ENCODE measurements around the gene NOC2L. TPM values are rescaled to one million over a fixed set of nuclear protein-coding genes. Genes with fewer than 3 reads are reported as not detected.

The NOC2L gene
- polyA plus RNA-seq, 1 donor (not counting 4 experiments of a cell fraction or from before 2014, with no cell fraction given): 51.8 TPM

DNA sequence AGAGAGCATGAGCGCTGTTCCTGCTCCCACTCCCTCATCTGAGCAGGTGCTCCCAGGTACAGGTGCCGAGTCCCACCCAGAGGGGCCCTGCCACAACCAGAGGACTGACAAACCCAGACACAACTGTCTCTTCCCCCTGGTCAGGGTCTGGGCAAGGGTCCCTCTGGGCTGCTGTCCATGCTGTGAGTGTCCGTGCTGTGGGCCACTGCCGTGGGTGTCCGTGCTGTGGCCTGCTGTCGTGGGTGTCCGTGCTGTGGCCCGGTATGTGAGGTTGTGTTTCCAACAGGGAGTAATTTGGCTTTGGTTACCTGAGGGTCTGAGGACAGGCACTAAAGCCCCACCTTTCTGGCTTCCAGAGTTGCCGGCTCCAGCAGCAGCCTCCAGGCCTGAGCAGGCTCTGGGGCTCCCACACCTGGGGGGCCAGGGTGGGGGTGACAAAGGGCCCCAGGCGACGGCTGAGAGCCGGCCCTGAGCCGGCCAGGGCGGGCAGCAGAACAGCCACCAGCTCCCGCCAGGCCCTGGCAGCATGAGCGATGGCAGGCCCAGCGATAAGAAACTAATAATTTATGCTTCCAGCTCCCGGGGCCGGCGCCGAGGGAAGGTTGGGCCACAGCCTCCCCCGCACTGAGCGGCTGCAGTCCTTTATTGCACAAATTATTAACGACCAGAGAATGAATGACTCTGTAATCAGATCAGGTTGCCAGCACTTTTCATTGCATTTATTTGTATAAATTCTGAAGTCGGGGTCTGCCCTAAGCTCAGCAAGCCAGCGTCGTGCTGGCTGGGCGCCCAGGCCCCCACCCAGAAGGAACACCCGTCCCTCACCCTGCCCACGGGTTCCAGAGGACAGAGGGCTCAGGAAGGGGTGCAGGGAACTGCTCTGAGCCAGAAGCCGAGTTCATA, 42.6 kb downstream of the NOC2L start:
- H3K27ac ChIP-seq (ENCODE audit: control insufficient read depth, insufficient read depth, low read length): no peak overlapping the region
- H3K9me1 ChIP-seq (ENCODE audit: control insufficient read depth, extremely low read depth, insufficient read depth, low read length): no peaks in the 10 kb centered on the region
- H3K36me3 ChIP-seq (ENCODE audit: control insufficient read depth in 2 of 2, extremely low read depth in 1 of 2, insufficient read depth in 2 of 2, low read length in 2 of 2): no peaks in the 10 kb centered on the region
- DNase-seq (ENCODE audit: low read depth, low spot score) (no peak), FAIRE-seq (no peak)
- no peak overlapping the region for H3K9ac ChIP-seq (ENCODE audit: control insufficient read depth, extremely low read depth, insufficient read depth, low read length)
- no peak overlapping the region for H3K4me2 ChIP-seq (ENCODE audit: control insufficient read depth, extremely low read depth, insufficient read depth, low read depth, low read length)
- H3K4me1 ChIP-seq (ENCODE audit: control insufficient read depth, extremely low read depth, insufficient read depth, low read length): peaks cover 5% of the 10 kb centered on the region
- no peak overlapping the region for H2AFZ ChIP-seq (ENCODE audit: control insufficient read depth, low read length)
- H3K79me2 ChIP-seq (ENCODE audit: control insufficient read depth, insufficient read depth, low read length): no peaks in the 10 kb centered on the region
- H3K4me3 ChIP-seq (ENCODE audit: control insufficient read depth in 2 of 3, extremely low read depth in 1 of 3, insufficient read depth in 2 of 3, low read depth in 1 of 3, low read length in 3 of 3): no peak overlapping the region
- dilution Hi-C loops (cut with MboI; ENCODE audit: extremely low pct_ligation_motif_present, low sequenced_read_pairs): no loop called here
- no peaks in the 10 kb centered on the region for H3K9me3 ChIP-seq (ENCODE audit: control insufficient read depth, low read depth, low read length)
- no peak for TF ChIP-seq EZH2 (IDR thresholded peaks at IDR 0.05; ENCODE audit: low read length)
- TF ChIP-seq, protein P1, sequence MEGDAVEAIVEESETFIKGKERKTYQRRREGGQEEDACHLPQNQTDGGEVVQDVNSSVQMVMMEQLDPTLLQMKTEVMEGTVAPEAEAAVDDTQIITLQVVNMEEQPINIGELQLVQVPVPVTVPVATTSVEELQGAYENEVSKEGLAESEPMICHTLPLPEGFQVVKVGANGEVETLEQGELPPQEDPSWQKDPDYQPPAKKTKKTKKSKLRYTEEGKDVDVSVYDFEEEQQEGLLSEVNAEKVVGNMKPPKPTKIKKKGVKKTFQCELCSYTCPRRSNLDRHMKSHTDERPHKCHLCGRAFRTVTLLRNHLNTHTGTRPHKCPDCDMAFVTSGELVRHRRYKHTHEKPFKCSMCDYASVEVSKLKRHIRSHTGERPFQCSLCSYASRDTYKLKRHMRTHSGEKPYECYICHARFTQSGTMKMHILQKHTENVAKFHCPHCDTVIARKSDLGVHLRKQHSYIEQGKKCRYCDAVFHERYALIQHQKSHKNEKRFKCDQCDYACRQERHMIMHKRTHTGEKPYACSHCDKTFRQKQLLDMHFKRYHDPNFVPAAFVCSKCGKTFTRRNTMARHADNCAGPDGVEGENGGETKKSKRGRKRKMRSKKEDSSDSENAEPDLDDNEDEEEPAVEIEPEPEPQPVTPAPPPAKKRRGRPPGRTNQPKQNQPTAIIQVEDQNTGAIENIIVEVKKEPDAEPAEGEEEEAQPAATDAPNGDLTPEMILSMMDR (optimal IDR thresholded peaks at IDR 0.05 in 1 of 3, IDR thresholded peaks at IDR 0.05 in 1 of 3, conservative IDR thresholded peaks at IDR 0.05 in 1 of 3; ENCODE audit: extremely low read depth in 1 of 3, insufficient read depth in 2 of 3, low read length in 3 of 3): no peak
- peaks cover 16% of the 10 kb centered on the region for H4K20me1 ChIP-seq (ENCODE audit: control insufficient read depth, extremely low read depth, insufficient read depth, low read length)
- H3K27me3 ChIP-seq (ENCODE audit: control insufficient read depth, extremely low read depth, insufficient read depth, low read length): peaks cover 97% of the 10 kb centered on the region

DNA sequence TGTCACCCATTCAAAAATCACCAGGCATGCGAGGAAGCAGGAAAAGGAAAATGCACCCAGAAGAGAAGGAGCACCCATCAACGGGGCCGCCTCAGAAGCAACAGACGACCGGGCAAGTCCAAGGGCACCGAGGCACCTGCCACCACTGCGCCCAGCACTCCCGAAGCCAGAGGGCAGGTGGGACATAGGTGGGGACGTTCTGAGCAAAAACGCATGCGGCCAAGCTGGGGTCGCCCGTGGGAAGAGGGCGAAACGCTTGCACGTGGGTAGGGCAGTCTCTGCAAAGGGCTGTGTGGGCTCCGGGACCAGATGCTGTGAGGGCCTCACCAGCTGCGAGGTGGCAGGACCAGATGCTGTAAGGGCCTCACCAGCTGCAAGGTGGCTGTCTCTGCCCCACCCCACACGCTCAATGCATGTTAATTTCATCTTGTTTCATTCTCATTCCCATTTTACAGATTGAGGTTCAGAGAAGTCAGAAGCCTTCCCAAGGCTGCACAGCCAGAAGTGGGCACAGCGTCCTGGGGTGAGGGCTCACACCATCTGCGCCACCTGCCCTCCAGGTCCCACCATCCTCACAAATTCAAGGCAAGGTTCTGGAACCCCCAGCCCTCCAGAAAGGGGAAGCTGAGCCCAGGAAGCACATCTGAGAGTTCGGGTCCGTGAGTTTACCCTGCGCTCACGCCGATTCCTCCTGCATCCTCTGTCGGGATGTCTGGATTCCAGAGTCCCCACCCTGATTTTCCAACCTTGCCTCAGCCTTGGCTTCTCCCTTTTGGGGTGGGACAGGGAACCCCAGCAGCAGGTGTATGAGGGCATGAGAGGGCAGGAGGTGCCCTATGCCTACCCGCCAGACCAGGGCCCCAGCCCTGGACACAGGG, 43.5 kb downstream of the NOC2L start:
- TF ChIP-seq, protein P1 (optimal IDR thresholded peaks at IDR 0.05 in 1 of 3, IDR thresholded peaks at IDR 0.05 in 1 of 3, conservative IDR thresholded peaks at IDR 0.05 in 1 of 3; ENCODE audit: extremely low read depth in 1 of 3, insufficient read depth in 2 of 3, low read length in 3 of 3): no peak
- TF ChIP-seq EZH2 (IDR thresholded peaks at IDR 0.05; ENCODE audit: low read length): no peak

More for the DNA sequence above, 43.5 kb downstream of the NOC2L start:
- no peak overlapping the region for H3K9ac ChIP-seq (ENCODE audit: control insufficient read depth, extremely low read depth, insufficient read depth, low read length)
- FAIRE-seq (no peak), DNase-seq (ENCODE audit: low read depth, low spot score) (no peak)
- H2AFZ ChIP-seq (ENCODE audit: control insufficient read depth, low read length): no peak overlapping the region
- H3K4me1 ChIP-seq (ENCODE audit: control insufficient read depth, extremely low read depth, insufficient read depth, low read length): peaks cover 5% of the 10 kb centered on the region
- no peaks in the 10 kb centered on the region for H3K79me2 ChIP-seq (ENCODE audit: control insufficient read depth, insufficient read depth, low read length)
- H3K27ac ChIP-seq (ENCODE audit: control insufficient read depth, insufficient read depth, low read length): no peak overlapping the region
- dilution Hi-C loops (cut with MboI; ENCODE audit: extremely low pct_ligation_motif_present, low sequenced_read_pairs): no loop called here
- H4K20me1 ChIP-seq (ENCODE audit: control insufficient read depth, extremely low read depth, insufficient read depth, low read length): peaks cover 16% of the 10 kb centered on the region
- H3K9me1 ChIP-seq (ENCODE audit: control insufficient read depth, extremely low read depth, insufficient read depth, low read length): no peaks in the 10 kb centered on the region
- H3K27me3 ChIP-seq (ENCODE audit: control insufficient read depth, extremely low read depth, insufficient read depth, low read length): peaks cover 92% of the 10 kb centered on the region
- H3K36me3 ChIP-seq (ENCODE audit: control insufficient read depth in 2 of 2, extremely low read depth in 1 of 2, insufficient read depth in 2 of 2, low read length in 2 of 2): no peaks in the 10 kb centered on the region
- H3K9me3 ChIP-seq (ENCODE audit: control insufficient read depth, low read depth, low read length): no peaks in the 10 kb centered on the region
- no peak overlapping the region for H3K4me2 ChIP-seq (ENCODE audit: control insufficient read depth, extremely low read depth, insufficient read depth, low read depth, low read length)
- no peak overlapping the region for H3K4me3 ChIP-seq (ENCODE audit: control insufficient read depth in 2 of 3, extremely low read depth in 1 of 3, insufficient read depth in 2 of 3, low read depth in 1 of 3, low read length in 3 of 3)

All from keratinocyte (primary cell).